H1 (cell line): ENCODE data around the gene RPS6KA4. TPM values are rescaled to one million over a fixed set of nuclear protein-coding genes. Genes with fewer than 3 reads are reported as not detected.
A peak's percentile ranks its signal among the peaks of the same experiment; 100 is the strongest.

Experiments used
- CTCF ChIA-PET: fragments of 300-600 bp; sonication (Branson Sonifier 250); formaldehyde crosslinking; loops from one replicate; lab custom pipeline; 2021; ENCODE audit not compliant: partially characterized antibody; lab: Charles Lee
- POLR2A ChIA-PET: fragments of 300-600 bp; sonication (Branson Sonifier 250); formaldehyde crosslinking; loops from one replicate; lab custom pipeline; 2021; ENCODE audit warnings: inconsistent platforms; ENCODE audit not compliant: partially characterized antibody; lab: Charles Lee
- DNase-seq, 2 experiments: peaks; one replicate each; pipeline versions ENCODE4 v3.0.0 to v3.0.0-alpha.2; 2010 to 2022; ENCODE audit warnings: low spot score in 2 of 2, low read depth in 1 of 2, mixed read lengths in 1 of 2
- FAIRE-seq: peaks from 2 replicates; lab custom pipeline; 2011; peaks lifted over from hg19 to GRCh38; lab: Jason Lieb, UNC
- H2AFZ ChIP-seq: 2 replicates; pipeline ENCODE4 v1.8.1; 2012; ENCODE audit warnings: low read length, inconsistent platforms
- H2AK5ac ChIP-seq: 2 replicates; pipeline ENCODE4 v1.6.1; 2013; ENCODE audit warnings: low read depth, low read length
- H2BK120ac ChIP-seq: replicated peaks from 2 replicates; pipeline ENCODE3; 2013; ENCODE audit warnings: low read depth, low read length, inconsistent platforms
- H2BK12ac ChIP-seq: 2 replicates; pipeline ENCODE4 v1.6.1; 2013; ENCODE audit warnings: low read depth, low read length
- H2BK15ac ChIP-seq: 2 replicates; pipeline ENCODE4 v1.6.1; 2013; ENCODE audit warnings: low read length
- H2BK20ac ChIP-seq: 2 replicates; pipeline ENCODE4 v1.6.1; 2013; ENCODE audit warnings: low read length
- H2BK5ac ChIP-seq: 2 replicates; pipeline ENCODE4 v1.6.1; 2013; ENCODE audit warnings: low read depth, low read length
- H3K14ac ChIP-seq: 2 replicates; pipeline ENCODE4 v1.6.1; 2013; ENCODE audit warnings: inconsistent platforms; ENCODE audit not compliant: insufficient read length
- H3K18ac ChIP-seq: 2 replicates; pipeline ENCODE4 v1.6.1; 2013; ENCODE audit warnings: low read length; ENCODE audit errors: extremely low read depth
- H3K23ac ChIP-seq: 2 replicates; pipeline ENCODE4 v1.6.1; 2013; ENCODE audit warnings: inconsistent platforms; ENCODE audit not compliant: insufficient read length
- H3K23me2 ChIP-seq: 2 replicates; pipeline ENCODE4 v1.6.1; 2013; ENCODE audit warnings: low read depth, low read length
- H3K27ac ChIP-seq: 2 replicates; pipeline ENCODE4 v1.6.1; 2011; ENCODE audit warnings: low read depth, low read length, inconsistent platforms
- H3K27me3 ChIP-seq, 4 experiments: replicated peaks in 1 of 4; 1 replicate in 1 of 4; 2 replicates in 3 of 4; pipeline versions ENCODE4 v1.6.1 to v1.8.1; 2011 to 2013; ENCODE audit warnings: low read length in 3 of 4, mild to moderate bottlenecking in 3 of 4, inconsistent platforms in 2 of 4, mixed read lengths in 2 of 4, moderate library complexity in 1 of 4; ENCODE audit not compliant: control insufficient read depth in 3 of 4, insufficient read depth in 3 of 4; ENCODE audit errors: extremely low read depth in 1 of 4
- H3K36me3 ChIP-seq, 4 experiments: 2 replicates each; pipeline versions ENCODE4 v1.6.1 to v1.8.1; 2011 to 2013; ENCODE audit warnings: mild to moderate bottlenecking in 4 of 4, low read length in 3 of 4, moderate library complexity in 2 of 4, control low read depth in 1 of 4, inconsistent platforms in 1 of 4; ENCODE audit not compliant: insufficient read depth in 4 of 4, control insufficient read depth in 2 of 4
- H3K4ac ChIP-seq: replicated peaks from 2 replicates; pipeline ENCODE3; 2013; ENCODE audit warnings: low read length, low read depth, mixed read lengths, inconsistent platforms; ENCODE audit not compliant: insufficient read length
- H3K4me1 ChIP-seq, 4 experiments: replicated peaks in 1 of 4; 1 replicate in 1 of 4; 2 replicates in 3 of 4; pipeline versions ENCODE4 v1.6.1 to v1.8.1; 2011 to 2013; ENCODE audit warnings: low read length in 3 of 4, inconsistent platforms in 2 of 4, mixed read lengths in 1 of 4; ENCODE audit not compliant: insufficient read depth in 4 of 4, control insufficient read depth in 3 of 4
- H3K4me2 ChIP-seq, 2 experiments: 2 replicates each; pipeline versions ENCODE4 v1.6.1 to v1.8.1; 2011 to 2013; ENCODE audit warnings: low read depth in 2 of 2, low read length in 2 of 2, control low read depth in 1 of 2, inconsistent platforms in 1 of 2, mild to moderate bottlenecking in 1 of 2; ENCODE audit not compliant: insufficient read depth in 1 of 2
- H3K4me3 ChIP-seq, 4 experiments: fragments of 200-600, 300-600 bp in 1 of 4; sonication (generic), shearing (Covaris generic), sonication (Bioruptor Twin) in 1 of 4; 2 replicates each; pipeline versions ENCODE4 v1.5.1 to v1.8.1; 2011 to 2016; ENCODE audit warnings: low read length in 4 of 4, low read depth in 3 of 4, control low read depth in 2 of 4, inconsistent platforms in 2 of 4, mild to moderate bottlenecking in 2 of 4, mixed read lengths in 1 of 4, moderate library complexity in 1 of 4; ENCODE audit not compliant: insufficient read depth in 2 of 4; ENCODE audit errors: extremely low read depth in 1 of 4
- H3K56ac ChIP-seq: replicated peaks from 2 replicates; pipeline ENCODE3; 2013; ENCODE audit warnings: low read depth, mild to moderate bottlenecking, mixed read lengths, low read length, inconsistent platforms; ENCODE audit not compliant: insufficient read length
- H3K79me1 ChIP-seq: 2 replicates; pipeline ENCODE4 v1.6.1; 2013; ENCODE audit warnings: low read depth, low read length, control low read depth
- H3K79me2 ChIP-seq, 2 experiments: 2 replicates each; pipeline versions ENCODE4 v1.6.1 to v1.8.1; 2012 to 2013; ENCODE audit warnings: low read length in 2 of 2, mild to moderate bottlenecking in 2 of 2, inconsistent platforms in 1 of 2; ENCODE audit not compliant: insufficient read depth in 2 of 2, control insufficient read depth in 1 of 2
- H3K9ac ChIP-seq, 4 experiments: replicated peaks in 1 of 4; 1 replicate in 1 of 4; 2 replicates in 3 of 4; pipeline versions ENCODE4 v1.6.1 to v1.8.1; 2011 to 2013; ENCODE audit warnings: low read depth in 3 of 4, low read length in 3 of 4, control low read depth in 2 of 4, mild to moderate bottlenecking in 2 of 4, moderate library complexity in 2 of 4, inconsistent platforms in 1 of 4; ENCODE audit errors: extremely low read depth in 1 of 4
- H3K9me3 ChIP-seq, 2 experiments: 2 replicates each; pipeline versions ENCODE4 v1.6.1 to v1.8.1; 2012 to 2013; ENCODE audit warnings: mild to moderate bottlenecking in 2 of 2, moderate library complexity in 2 of 2, control low read depth in 1 of 2, inconsistent platforms in 1 of 2, low read depth in 1 of 2, low read length in 1 of 2, mixed read lengths in 1 of 2; ENCODE audit not compliant: insufficient read depth in 2 of 2
- H4K20me1 ChIP-seq, 2 experiments: replicated peaks in 1 of 2; 2 replicates each; pipeline versions ENCODE3 to v1.8.1; 2011 to 2013; ENCODE audit warnings: inconsistent platforms in 2 of 2, low read length in 2 of 2, mild to moderate bottlenecking in 1 of 2; ENCODE audit not compliant: insufficient read depth in 2 of 2, control insufficient read depth in 1 of 2
- H4K5ac ChIP-seq: 2 replicates; pipeline ENCODE4 v1.6.1; 2013; ENCODE audit warnings: low read length, low read depth, mixed read lengths, inconsistent platforms; ENCODE audit not compliant: insufficient read length
- H4K8ac ChIP-seq: 2 replicates; pipeline ENCODE4 v1.8.0; 2013; ENCODE audit warnings: mild to moderate bottlenecking, moderate library complexity, low read length, inconsistent platforms; ENCODE audit not compliant: insufficient read depth; ENCODE audit errors: extremely low read depth
- H4K91ac ChIP-seq: replicated peaks from 2 replicates; pipeline ENCODE3; 2013; ENCODE audit warnings: low read length, mixed read lengths, inconsistent platforms; ENCODE audit not compliant: insufficient read length
- BACH1 ChIP-seq: IDR thresholded peaks from 2 replicates; pipeline ENCODE4 v1.6.1; 2012; ENCODE audit warnings: low read length, improper control_type of control experiment
- CREB1 ChIP-seq: IDR thresholded peaks from 2 replicates; pipeline ENCODE4 v1.6.1; 2012; ENCODE audit warnings: inconsistent platforms
- CTCF ChIP-seq, 3 experiments: IDR thresholded peaks; 1 replicate in 2 of 3; 2 replicates in 1 of 3; pipeline versions ENCODE4 v1.5.1 to v1.6.1; 2011; ENCODE audit warnings: low read length in 3 of 3, mild to moderate bottlenecking in 3 of 3, inconsistent platforms in 2 of 3, low read depth in 1 of 3, moderate library complexity in 1 of 3; ENCODE audit not compliant: insufficient read depth in 1 of 3; ENCODE audit errors: control extremely low read depth in 1 of 3
- GABPA ChIP-seq: IDR thresholded peaks from 2 replicates; pipeline ENCODE4 v1.6.1; 2011; ENCODE audit warnings: mild to moderate bottlenecking, low read length, moderate library complexity, borderline replicate concordance; ENCODE audit not compliant: insufficient read depth
- MAX ChIP-seq: IDR thresholded peaks from 2 replicates; pipeline ENCODE4 v1.6.1; 2012; ENCODE audit warnings: inconsistent platforms
- PHF8 ChIP-seq: fragments of 200-600 bp; sonication (generic); conservative IDR thresholded peaks from 2 replicates; pipeline ENCODE4 v1.7.1; 2012; ENCODE audit warnings: low read depth, mild to moderate bottlenecking, inconsistent platforms, low read length, moderate library complexity
- RAD21 ChIP-seq, 2 experiments: IDR thresholded peaks in 1 of 2; conservative IDR thresholded peaks in 1 of 2; 2 replicates each; pipeline ENCODE4 v1.6.1; 2011; ENCODE audit warnings: low read depth in 2 of 2, low read length in 2 of 2, improper control_type of control experiment in 1 of 2, inconsistent platforms in 1 of 2, mild to moderate bottlenecking in 1 of 2, moderate library complexity in 1 of 2
- WGBS, 2 experiments: shearing (Covaris generic) in 1 of 2; methylation state at CpG; one replicate each; pipeline versions ENCODE4 v1.1.6 to v1.1.7; 2013 to 2015; ENCODE audit warnings: low lambda C conversion rate in 2 of 2, mixed read lengths in 2 of 2, inconsistent platforms in 1 of 2, low coverage in 1 of 2, missing lambda C conversion rate in 1 of 2; ENCODE audit not compliant: insufficient replicate concordance in 2 of 2, insufficient coverage in 1 of 2, insufficient read length in 1 of 2; ENCODE audit errors: extremely low coverage in 1 of 2, missing lambda C conversion rate in 1 of 2; 5-methylcytosine and 5-hydroxymethylcytosine counted together
- polyA plus RNA-seq, 7 experiments: library from polyadenylated mRNA; depleted of rRNA in 3 of 7; stranded (reverse) in 5 of 7; unstranded in 2 of 7; fragments of >200 nt in 5 of 7; fragments of 200-250 nt in 2 of 7; gene quantifications; 1 replicate in 5 of 7; 2 replicates in 1 of 7; 4 replicates in 1 of 7; pipeline versions ENCODE4 v1.2.1 to v1.2.3, GENCODE V29; 2011 to 2013; ENCODE audit warnings: missing spikeins in 2 of 7, mixed read lengths in 2 of 7
- total RNA-seq: library from RNA; stranded (reverse); fragmentation: NEBNext Ultra II Directional; extraction: Animal tissue kit (Norgen Biotek cat#: 25700); gene quantifications from 2 replicates; pipeline ENCODE4 v1.2.1, GENCODE V29; 2021

Gene RPS6KA4
- total and polyA plus RNA-seq, 2 of the 8 experiments (the other 6 are each of a cell fraction or from before 2014, with no cell fraction given), result 8.2 to 12.6 TPM

GRCh38 chr11:64355078-64355940 lies 3.7 kb upstream of the RPS6KA4 start:
- Histone ChIP-seq H3K9ac (no peak overlapping the region; a peak in 1 of 7 replicates), H3K4me3 (peak overlapping the region in 2 of 4 experiments; percentile 10 to 29; a peak in 1 of 8 replicates), H3K14ac (no peak overlapping the region), H3K4ac (no peak overlapping the region), H3K4me2 (peak overlapping the region in 1 of 2 experiments; percentile 46; a peak in 3 of 4 replicates), H3K79me1 (no peaks in the 10 kb centered on the region), H2AFZ (no peak overlapping the region), H2BK20ac (no peak overlapping the region), H3K27me3 (no peaks in the 10 kb centered on the region), H2BK5ac (no peak overlapping the region; the same call in 1 of the 2 replicates), H3K23me2 (peaks cover 7% of the 10 kb centered on the region; the same call in 1 of the 2 replicates), H2AK5ac (no peak overlapping the region), H3K18ac (peak overlapping the region; percentile 60; the same call in 1 of the 2 replicates), H2BK120ac (no peak overlapping the region), H3K4me1 (peaks cover 0 to 39% (median 29%) of the 10 kb centered on the region in 4 experiments; a peak in 6 of 7 replicates), H4K91ac (no peak overlapping the region), H2BK15ac (no peak overlapping the region; the same call in 1 of the 2 replicates), H4K5ac (no peak overlapping the region), H2BK12ac (peak overlapping the region; percentile 41; the same call in 1 of the 2 replicates), H3K56ac (no peak overlapping the region), H3K23ac (no peak overlapping the region), H3K9me3 (no peaks in the 10 kb centered on the region), H4K8ac (no peak overlapping the region), H4K20me1 (no peaks in the 10 kb centered on the region), H3K36me3 (no peaks in the 10 kb centered on the region), H3K79me2 (no peaks in the 10 kb centered on the region), H3K27ac (no peak overlapping the region)
- CTCF ChIA-PET, result interaction anchor here (0.6 to 37.6 kb wide), 45 partner anchors 14 to 434 kb away, joined by 3 to 614 read pairs (median 4); partner anchors contain the start of genes CATSPERZ, CCDC88B, ESRRA and PRDX5
- 29% methylated on average over 20 of the region's 23 CpGs; no CpG with 5 or more reads in 1 of the 2 experiments for WGBS, 2 experiments
- no peak for FAIRE-seq
- DNase-seq, result peak; percentile 77 to 85
- POLR2A ChIA-PET, result interaction anchor here (0.6 to 6.2 kb wide), 12 partner anchors 10 to 404 kb away, joined by 3 to 47 read pairs (median 6); partner anchors contain the start of genes ESRRA, PRDX5, PYGM and TRMT112
- TF ChIP-seq MAX (peak; percentile 68), CREB1 (peak; percentile 43; the same call in 1 of the 2 replicates), GABPA (no peak), RAD21 (IDR thresholded peaks at IDR 0.05 in 1 of 2, conservative IDR thresholded peaks at IDR 0.05 in 1 of 2; ENCODE audit: low read depth in 2 of 2, low read length in 2 of 2) (peak; percentile 80 to 86), PHF8 (no peak), BACH1 (peak; percentile 54; the same call in 1 of the 2 replicates), CTCF (IDR thresholded peaks at IDR 0.05; ENCODE audit: control extremely low read depth in 1 of 3, insufficient read depth in 1 of 3, low read depth in 1 of 3, low read length in 3 of 3) (peak in 2 of 3 experiments; percentile 86 to 91; a peak in 3 of 4 replicates)
